GM18858 (cell line): ENCODE measurements around the gene FCHSD1.
A peak's percentile ranks its signal among the peaks of the same experiment; 100 is the strongest.

ENCODE experiments used
- ATAC-seq: cut with Tn5 transposase; IDR thresholded peaks from one replicate; pipeline ENCODE4 v1.9.1; 2021; ENCODE audit not compliant: unreplicated experiment

The FCHSD1 gene

DNA sequence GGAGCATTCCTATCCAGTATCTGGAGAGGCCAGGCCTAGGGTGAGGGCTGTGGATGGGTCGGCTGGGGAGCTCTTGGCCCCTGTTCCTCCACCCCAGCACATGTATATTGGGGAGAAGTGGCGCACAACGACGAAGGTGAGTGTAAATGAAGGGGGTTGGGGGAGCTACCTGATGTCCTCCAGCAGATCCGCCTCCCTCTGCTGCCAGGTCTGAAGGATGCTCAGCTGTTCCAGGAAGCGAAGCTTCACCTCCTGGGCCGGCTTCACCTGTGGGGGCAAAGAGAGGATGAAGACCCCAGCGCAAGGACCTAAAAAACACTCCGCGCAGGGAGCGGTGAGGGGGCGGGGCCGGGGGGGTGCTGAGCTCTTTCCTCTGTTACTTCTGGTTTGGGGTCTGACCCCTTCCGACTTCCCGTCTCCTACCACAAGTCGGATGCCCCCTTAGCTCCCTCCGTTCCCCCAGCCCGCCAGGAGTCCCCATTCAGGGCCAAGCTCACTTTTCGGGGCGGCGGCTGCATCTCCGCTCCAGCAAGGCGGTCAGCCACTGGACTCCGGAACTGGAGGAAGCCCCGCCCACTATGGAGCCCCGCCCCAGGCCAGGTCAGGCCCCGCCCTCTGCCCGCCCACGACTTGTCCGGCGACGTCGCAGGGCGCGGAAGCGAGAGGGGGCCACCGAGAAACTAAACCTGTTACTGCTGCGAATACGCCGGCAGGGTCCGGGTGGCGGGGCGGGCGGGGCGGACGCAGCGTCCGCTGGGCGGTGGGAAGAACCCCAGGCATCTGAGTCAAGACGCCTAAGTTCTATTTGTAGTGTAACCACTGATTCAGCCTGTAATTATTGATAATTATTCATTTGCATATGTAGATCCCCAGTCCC is at the start of gene FCHSD1:
FCHSD1 (minus strand) TSS at position 568 of the 877 bp plus-strand sequence; CDS start at position 518, 50 bp downstream.
- ATAC-seq = peak; percentile 78

DNA sequence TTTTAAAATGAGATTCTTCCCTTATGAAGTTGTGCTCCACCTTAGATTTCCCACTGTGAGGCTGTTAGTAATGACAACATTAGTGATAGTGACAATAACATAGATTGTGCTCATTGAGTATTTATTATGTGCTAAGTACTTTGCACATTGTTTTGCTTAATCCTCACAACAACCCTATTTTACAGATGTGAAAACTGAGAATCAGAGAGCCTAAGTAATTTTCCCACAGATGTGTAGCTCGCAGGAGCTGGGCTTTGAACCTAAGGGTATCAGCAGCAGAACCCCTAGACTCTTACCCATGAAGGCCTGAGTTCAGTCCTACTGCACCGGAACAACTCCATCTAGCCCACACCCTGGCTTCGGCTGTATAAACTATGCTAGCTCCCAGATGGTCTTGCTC is 46.4 kb upstream of the FCHSD1 start:
- ATAC-seq = no peak

DNA sequence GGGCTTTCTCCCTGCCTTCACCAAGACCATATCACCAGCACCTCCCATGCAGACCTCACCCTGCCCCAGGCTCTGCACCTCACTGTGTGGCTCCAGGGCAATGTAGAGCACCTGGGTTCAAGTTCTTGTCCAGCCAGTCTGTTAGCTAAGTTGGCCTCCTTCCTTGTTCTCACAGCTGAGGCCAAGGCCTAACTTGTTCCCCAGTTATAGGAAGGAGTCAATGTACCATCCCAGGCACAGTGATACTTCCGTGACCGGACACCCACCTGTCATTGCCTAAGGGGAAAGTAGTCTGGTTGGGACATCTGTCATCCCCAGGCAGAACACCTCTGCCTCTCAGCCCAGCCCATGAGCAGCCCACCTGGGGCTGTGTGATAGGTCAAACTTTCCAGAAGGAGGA is 45.2 kb upstream of the FCHSD1 start:
- no peak for ATAC-seq

DNA sequence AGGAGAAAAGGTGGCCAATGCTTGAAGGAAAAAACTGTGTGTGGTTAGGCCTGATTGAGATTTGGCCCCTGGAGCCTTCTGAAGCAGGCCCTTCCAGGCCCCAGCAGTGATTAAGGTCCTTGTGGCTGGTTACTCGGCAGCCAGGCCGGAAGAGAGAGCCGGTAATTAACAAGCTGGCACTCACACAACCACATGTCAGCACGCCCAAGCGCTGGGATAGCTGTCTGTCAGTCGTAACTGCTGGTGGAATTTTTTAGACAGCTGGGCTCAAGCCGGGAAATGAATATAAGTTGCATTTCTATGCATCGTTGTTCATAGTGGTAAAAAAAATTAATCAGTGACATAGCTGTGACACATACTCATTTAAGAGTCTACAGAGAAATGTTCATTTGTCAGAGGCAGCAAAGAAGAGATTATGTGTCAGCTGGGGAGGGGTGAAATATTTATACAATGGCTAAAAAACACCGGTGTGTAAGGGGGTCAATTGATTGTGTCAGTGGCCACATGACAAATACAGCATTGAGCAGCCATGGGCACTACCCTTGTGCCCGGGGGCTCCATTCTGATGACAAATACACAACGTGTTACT is 44.5 kb upstream of the FCHSD1 start:
- ATAC-seq = no peak

DNA sequence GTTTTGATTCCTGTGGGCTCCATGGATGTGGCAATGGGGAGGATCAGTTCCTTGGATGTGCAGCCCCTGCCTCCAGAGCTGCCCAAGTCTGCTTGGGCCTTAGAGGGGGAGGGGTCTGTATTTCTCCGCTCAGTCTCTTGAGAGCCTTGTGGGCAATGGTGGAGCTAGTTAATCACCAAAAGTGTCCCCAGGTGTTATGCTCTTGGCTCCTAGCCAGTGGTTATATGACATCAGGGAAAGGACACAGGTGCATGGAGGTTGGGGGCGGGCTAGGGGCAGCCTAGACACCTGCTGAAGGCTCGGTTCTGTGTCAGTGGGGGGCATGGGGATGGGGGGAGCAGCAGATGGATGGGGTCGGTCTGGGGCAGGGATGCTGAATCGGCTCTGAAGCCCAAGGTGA is 43.3 kb upstream of the FCHSD1 start:
- ATAC-seq = no peak

DNA sequence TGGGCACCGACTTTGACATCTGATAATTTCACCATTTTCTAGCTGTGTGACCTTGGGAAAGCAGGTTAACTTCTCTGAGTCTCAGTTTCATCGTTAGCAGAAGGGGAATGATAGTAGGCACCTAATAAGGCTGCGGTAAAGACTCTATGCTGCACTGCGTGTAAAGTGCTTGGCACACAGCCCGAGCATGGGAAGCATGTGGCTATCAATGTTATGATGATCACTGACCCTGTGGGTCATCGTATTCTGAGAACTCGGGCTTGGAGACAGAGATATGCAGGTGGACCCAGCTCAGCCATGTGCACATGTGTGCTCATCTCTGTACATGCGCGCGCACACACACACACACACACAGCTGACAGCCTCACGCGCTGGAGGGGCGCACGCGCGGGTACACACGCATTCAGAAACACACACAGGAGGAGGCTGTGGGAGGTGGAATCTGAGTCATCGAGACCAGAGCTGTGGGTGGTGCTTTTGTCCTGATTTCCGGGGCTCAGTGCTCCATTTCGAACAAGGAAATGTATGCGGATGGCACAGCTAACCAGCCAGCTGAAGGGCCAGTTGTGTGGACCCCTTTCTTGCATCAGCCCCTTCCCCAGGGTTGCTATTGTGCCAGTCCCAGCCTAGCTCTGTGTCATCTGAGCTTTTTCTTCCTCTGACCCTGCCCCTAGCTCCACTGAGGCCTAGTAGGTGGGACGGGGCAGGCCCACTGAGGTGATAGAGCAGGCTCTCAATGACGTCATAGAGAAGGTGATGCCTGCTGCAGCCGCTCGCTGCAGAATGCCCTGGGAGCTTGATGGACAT is 41.9 kb upstream of the FCHSD1 start:
- ATAC-seq = no peak

DNA sequence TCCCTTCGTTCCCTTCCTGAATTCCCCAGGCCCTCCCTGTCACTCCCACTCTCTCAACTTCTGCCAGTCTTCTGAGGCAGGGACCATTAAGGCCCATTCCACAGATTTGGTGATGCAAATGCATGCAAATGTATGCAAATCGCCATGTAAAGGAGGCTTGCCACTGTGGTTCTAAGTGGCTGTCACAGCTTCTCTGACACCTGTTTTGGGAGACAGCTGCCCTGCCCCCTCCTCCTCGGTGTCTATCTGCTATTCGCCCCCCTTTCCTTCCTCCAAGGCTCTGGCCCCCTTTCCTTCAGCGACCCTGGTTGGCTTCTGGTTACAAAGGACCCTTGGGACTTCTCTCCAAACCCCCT is 41.3 kb upstream of the FCHSD1 start:
- no peak for ATAC-seq

DNA sequence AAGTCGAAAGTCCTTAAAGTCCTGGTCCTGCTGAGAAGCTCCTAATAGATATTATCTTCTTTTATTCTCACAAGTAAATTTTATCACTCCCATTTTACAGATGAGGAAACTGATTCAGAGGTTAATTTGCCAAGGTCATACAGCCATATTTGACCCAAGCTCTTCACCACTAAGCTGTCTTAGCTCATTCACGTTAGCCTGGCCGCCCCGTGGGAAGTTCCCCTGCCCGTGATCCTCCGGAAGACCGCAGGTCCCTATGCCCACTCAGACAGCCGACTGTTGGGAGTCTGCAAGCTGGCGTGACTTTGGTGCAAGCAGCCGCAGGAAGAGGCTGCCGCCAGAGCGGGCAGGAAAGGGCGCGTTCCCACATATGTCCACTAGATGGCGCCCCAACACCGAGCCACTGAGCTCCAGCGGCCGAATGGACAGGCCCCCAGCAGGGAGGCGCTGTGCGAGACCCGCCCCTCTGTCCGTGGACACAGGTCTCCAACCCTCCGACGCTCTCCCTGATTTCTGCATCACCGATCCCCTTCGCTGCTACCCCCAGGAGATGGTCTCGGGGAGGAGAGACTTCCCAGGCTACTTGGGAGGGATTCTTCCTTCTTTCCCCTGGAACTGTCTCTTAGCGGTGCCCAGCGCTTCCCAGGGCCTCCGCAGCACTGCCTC is 40.8 kb upstream of the FCHSD1 start:
- peak; percentile 77 for ATAC-seq

DNA sequence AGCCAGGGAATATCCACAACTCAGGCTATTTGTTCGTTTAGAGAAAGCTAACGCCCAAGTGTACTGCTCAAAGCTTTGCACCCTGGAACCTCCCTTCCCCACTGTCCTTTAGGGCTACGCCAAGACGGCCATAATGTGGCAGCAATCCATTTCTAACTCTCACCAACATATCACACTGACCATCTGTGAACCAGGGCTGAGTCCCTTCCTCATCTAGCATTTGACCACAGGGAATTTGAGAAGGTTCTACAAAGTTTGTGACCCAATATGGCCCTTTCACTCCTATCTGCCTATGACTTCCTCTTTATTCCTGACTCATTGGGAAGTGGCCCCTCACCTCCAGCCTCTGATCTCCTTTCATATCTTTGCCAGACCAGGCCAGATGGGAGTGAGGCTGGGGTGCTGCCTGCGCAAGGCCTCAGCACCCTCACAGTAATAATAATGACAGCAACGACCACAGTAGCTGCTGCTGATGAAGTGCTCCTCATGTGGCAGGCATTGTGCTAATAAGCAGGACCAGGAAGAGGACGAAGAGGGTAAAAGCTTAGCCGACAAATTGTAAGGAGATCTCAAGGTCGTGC is 40.2 kb upstream of the FCHSD1 start:
- no peak for ATAC-seq

DNA sequence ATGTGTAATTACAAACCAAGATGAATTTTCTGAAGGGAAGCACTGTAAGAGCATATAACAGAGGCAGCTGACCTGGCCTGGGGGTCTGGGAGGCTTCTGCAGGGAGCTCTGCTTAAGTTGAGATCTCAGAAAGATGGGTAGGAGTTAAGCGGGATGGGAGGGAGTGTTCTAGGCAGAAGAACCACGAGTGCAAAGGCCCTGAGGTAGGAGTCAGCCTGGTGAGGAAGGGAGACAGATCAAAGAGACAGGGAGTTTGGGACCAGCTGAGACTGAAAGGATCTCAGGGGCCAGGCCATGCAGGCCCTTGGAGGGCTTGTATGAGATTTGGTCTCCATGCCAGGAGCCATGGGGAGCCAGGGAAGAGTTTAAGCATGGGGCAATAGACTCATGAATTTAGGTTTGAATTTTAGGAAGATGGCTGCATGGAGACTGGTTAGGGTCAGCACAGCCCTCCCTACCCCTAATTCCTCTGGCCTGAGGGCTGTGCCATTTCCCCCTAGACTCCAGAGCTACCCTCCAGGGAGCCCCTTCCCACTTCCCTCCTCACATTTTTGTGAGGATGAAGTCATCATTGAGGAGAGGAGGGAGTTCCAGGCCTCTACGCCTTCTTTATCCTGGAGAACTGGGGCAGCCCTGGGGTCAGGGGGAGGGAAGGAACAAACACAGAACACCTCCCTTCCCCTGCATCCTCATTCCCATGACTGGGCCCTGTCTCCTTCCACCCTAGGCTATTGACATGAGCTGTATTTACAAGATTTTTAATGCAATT is 35.6 kb upstream of the FCHSD1 start:
- ATAC-seq = no peak

DNA sequence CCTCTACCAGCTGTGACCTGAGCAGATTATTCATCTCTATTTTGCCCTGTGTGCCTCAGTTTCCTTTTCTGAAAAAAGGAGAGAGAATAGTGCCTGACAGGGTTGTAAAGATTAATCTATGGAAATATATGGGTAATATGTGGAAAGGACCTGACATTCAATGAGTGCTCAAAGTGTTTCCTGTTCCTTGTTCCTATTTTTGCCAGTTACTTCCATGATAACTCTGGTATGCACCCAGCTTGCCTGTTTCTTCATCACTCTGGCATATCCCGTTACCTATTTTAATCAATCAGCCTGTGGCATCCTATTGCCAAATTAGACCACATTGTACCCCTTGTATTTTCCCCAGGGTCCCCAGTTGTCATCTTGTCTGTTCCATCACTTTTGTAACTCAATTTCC is 34.4 kb upstream of the FCHSD1 start:
- ATAC-seq = no peak

DNA sequence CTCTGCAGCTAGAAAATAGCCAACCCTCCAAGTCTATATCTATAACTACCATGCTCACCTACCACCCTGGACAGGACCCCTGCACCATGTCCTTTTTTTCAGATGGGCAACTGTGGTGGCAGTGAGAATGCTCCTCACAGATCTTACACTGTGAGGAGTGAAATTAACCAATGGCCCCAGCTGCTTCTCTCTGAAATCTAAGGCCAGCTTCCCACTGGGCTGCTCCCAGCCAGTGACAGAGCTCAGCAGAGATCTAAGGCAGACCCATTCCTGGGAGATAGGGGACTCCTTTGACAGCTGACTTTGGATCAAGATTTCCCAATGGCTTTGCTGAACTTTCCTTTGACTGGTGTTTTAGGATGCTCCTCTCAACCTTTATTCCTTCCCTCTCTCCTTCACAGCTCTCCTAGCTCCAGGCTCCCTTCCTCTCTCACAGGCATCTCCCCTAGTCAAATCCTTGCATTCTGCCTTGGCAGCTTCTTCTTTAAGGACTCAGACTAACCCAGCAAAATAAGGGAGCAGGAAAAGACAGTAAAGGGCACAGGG is 32.5 kb upstream of the FCHSD1 start:
- no peak for ATAC-seq

DNA sequence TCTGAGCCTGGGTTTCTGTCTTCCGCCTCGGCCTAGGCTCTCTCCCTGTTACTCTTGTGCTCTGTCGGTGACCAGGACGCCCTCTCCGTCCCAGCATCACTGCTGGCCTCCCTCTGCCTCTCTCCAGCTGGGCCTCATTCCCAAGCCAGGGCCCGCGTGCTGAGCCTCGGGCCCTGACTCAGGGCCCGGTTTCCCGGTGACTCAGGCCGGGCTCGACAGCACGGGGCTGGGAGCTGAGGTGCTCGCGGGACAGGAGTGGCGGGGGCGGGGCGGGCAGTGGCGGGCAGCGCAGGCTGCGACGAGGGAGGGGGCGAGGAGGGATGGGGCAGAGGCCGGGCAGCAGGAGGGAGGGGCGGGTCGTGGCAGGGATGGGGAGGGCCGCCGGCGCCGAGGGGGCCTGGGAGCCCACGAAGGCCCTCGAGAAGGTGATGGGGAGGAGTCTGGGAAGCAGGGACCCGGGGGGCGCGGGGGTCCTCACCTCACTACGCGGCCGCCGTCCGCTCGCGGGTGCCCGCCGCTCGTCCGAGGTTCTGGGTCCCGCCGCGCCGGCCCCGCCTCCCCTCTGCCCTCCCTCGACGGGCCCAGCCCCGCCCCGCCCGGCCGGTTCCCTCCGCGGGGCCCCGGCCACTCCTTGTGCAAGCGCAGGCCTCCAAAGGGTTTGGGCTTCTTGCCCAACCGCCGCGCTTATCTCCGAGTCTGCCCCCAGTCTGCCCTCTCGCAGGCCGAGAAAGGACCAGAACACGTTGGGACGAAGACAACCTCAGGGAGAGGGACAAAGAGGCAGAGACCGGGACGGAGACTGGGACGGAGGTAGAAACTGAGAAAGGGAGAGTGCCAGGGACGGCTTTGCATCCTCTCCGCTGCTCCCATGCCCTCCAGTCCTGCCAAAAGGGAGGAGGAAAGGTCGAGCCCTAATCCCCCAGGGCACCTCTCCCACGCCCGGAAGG is 30.8 kb upstream of the FCHSD1 start, which contains the start of gene ARAP3:
ARAP3 (minus strand) TSS at position 536 of the 947 bp plus-strand sequence. CDS start 1,744 bp downstream, outside the sequence.
- no peak for ATAC-seq

DNA sequence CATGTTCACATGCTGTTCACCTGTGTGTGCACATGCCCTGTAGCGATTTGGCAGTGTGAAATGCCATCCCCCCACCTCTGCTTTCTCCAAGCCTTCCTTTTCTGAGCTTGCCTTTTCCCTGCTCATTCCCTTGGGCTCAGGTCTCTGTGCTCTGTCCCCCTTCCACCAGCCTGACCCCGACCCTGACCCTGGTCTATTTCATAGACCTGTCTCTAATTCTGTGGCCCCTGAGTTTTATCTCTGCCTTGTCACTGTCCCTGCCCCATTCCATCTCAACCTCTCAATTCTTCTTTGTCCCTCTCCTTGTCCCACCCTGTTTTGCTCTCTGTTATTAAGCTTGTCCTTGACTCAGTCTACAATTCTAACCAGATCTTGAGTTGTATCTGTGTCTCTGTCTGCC is 30.1 kb upstream of the FCHSD1 start:
- ATAC-seq = no peak

DNA sequence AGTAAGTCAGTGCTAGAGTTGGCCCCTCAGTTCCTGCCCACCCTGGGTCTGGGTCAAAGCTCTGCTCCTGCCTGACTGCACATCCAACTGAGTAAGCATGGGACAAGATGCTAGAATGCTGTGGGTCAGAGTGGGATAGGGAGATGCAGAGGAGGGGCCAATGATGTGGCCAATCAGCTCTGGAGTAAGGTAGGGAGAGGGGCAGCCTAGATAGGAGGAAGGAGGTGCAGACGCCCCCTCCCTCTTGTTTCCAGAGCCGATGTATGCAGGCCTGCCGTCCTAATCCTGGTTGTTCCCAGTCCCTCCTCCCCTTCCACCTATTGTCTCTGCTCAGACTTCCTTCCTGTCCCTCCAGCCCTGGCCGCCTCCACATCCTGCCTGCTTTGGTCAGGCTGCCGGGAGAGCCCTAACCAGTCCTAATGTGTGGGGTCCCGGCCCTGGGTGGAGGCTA is 29.6 kb upstream of the FCHSD1 start:
- ATAC-seq = no peak

DNA sequence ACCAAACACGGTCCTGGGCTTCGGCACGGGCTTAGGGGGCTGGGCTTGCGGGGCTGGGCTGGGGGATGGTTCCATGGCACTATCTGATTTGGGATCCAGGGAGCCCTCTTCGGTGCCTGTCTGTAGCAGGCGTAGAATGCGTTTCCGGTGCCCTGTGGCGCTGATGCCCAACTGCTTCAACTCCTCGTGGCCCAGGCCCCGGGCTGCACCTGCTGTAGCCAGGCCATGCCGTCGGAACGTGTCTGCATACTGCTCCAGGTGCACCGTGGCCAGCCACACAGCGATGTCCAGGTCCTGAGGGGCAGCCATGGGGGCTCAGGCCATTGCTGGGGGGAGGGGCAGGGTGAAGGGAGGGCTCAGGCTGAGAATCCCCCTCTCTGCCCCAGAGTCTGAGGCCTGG is 29.0 kb upstream of the FCHSD1 start:
- no peak for ATAC-seq

DNA sequence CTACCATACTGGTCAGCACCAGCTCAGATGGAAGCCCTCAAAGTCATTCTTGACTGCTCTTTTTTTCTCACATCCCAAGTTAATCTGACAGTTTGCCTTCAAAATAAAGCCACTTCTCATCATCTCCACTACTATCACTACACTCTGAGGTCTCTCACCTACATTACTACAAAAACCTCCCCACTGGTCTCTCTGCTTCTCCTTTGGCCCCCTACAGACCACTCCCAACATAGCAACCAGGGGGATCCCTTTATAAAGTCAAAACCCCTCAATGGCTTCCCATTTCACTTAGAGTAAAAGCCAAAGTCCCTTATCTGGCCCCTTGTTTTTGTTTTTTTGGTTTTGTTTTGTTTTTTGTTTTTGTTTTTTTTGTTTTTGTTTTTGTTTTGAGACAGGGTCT is 26.2 kb upstream of the FCHSD1 start:
- ATAC-seq = no peak

DNA sequence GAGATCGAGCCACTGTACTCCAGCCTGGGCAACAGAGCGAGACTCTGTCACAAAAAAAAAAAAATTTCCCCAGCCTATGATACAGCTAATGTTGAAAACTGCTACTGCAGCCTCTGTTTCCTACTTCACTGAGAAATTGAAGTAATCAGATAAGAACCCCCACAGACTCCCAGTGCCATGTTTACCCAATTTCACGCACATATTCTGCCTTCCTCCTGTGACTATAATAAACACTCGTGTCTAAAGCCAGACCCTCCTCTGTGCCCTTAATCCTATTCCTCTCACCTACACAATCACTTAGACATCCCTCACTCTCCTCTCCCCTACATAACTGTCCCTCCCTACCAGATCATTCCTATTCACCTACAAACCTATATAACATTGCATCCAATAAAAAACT is 24.5 kb upstream of the FCHSD1 start:
- ATAC-seq = no peak

DNA sequence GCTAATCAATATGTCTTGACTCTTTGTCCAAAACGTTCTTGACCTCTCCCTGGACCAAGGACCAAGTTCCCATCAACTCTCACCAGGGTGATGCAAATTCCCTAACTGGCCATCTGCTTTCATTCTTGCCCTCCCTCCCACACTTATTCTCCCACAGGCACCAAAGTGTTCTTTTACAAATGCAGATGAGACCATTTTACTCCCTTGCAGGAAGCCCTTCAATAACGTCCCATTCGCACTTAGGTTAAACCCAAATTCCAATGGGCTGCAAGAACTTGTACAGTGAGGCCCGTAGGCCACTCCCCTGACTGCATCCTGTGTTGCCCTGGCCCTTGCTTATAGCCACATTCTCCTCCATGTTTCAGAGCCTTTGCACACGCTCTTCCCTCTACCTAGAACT is 23.5 kb upstream of the FCHSD1 start:
- ATAC-seq = no peak
